GF-D8 (cell line): ENCODE measurements around the gene BDH2.

ENCODE experiments used
- DNase-seq: peaks from one replicate; lab custom pipeline; 2025; lab: John Stamatoyannopoulos, UW

Gene BDH2

GRCh38 chr4:103085555-103086196 lies 14.0 kb downstream of the BDH2 start:
- DNase-seq: no peak

DNA sequence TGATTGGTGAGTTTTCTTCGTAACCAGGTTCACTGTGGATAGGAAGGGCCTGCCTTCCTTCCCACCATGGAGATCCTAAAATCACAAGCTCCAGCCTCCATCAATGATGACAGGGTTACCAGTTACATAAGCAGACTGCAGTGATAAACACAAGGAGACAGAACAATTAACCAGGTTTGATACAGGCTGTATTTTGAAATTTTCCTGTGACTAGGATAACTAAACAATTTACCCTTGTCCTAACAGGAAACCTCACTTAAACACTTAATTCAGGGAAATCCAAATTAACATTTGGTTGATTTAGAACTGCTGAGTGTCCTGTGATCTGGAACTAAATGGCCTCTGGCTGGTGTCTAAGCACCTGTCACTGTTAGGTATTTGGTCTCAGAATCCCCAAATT lies 20.0 kb downstream of the BDH2 start:
- no peak for DNase-seq

DNA sequence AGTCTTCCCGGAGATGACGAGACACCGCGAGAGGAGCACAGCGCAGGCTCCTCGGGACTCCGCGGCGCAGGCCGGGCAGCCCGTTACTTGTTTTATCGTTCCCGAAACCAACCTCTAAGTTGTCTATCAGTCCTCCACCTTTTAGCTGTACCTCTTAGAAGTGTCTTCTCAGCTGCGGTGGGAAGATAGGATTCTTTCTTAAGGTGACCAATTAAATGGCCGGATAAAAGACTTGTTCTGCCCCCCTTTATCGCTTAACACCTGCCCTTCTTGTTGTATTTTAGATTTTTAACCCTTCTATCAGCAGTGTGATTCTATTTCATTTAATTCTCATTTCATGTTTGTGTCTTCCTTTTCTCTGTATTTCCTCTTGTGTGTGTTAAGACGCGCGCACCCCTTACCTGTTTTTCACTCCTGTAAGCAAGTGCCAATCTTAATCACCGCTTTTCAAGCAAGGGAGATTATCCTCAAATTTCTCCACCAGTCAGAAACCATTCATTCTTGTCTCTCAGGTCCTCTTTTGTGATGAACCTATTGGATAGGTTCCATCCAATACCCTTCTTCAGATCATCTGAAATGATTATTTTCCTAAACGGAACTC lies 22.8 kb downstream of the BDH2 start, which contains the start of gene SLC9B2:
Gene SLC9B2 (minus strand): TSS at position 15 of the 601 bp plus-strand sequence. CDS start 9,211 bp downstream, outside the sequence.
- DNase-seq: peak; percentile 38

DNA sequence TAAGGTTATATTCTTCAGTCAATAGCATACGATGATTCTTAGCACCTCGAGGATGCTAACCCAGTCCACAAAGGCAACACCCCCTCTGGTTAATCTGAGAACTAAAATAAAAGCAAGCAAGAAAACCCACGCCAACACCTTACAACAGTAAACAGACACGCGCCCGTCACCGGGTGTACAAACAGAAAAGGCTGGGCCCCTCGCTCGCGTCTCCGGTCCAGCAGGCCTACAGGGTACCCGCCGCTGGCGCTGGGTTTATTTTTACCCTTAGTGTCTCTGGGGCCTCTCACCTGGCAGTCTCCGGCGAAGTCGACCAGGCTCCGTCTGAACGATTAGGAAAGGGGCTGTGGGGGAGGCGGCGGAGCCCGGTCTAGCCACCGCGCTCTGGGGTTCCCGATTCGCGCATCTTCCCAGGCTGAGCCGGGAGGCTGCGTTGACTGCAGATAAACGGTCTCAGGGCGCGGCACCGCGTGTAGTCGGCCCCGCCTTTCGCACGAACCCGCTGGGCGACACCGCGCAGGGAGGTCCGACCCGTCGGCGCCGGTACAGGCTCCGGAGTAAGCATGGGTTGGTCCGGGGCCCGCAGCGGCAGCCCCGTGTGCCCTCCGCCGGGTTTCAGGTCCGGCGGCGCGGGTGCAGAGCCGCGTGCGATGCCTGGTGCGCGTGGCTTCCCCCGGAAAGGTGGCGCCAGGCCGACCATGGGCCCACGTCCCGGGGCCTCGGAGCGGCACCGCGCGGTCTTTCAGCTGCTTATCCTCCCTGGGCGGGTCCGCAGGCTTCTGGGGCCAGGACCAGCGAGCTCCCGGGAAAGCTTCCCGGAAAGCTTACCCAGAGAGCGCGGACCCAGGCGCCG lies 23.5 kb downstream of the BDH2 start:
- DNase-seq: peak; percentile 35

GRCh38 chr4:103075435-103075893 lies 24.2 kb downstream of the BDH2 start:
- DNase-seq: no peak

DNA sequence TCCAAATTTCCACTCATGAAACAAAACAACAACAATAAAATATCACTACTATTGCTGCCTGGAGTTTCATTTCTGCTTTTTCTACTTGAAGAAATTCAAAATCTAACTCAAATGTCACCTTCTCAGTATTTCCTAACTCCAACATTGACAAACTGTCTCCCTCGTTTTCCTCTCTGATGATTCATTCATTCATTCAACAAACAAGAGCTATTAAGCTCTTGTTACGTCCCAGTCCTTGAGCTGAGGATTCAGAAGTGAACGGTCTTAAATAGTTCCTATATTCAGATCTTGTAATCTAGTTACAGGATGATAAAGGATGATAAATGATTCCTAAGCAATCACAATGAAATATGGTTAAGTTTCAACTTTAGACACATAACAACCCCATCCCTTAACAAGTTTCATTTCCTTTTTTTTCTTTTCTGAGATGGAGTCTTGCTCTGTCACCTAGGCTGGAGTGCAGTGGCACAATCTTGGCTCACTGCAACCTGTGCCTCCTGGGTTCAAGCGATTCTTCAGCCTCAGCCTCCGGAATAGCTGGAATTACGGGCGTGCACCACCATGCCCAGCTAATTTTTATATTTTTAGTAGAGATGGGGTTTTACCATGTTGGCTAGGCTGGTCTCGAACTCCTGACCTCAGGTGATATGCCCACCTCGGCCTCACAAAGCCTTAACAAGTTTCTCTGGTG lies 24.7 kb downstream of the BDH2 start:
- no peak for DNase-seq

DNA sequence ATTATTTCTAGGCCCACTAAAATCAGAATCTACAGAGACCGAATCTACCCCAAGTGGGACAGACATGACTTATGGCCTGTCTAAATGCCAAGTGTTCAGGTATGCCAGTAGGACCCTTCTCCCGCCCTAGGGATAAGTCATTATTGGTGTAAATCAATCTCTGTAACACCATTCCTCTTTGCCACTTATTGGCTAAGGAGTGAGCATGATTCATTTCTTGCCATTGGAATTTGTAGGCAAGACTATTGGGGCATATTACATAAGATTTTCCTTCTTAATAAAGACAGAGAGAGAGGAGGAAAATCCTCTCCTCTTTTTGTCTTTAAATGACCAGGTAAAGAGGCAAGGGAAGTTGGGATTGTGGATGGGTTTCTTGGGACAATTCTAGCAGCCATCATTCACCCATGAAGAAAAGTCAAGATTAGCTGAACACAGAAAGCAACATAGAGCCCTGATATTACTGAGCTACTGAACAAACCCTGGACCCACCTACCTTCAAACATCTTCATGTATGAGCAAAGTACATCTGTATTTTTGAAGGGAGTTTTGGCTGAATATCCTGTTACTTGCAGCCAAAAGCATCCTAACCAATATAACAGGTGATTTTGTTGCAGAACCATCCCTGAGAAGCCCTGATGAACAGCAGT lies 25.7 kb downstream of the BDH2 start:
- no peak for DNase-seq

GRCh38 chr4:103067841-103068547 lies 31.6 kb downstream of the BDH2 start:
- no peak for DNase-seq

DNA sequence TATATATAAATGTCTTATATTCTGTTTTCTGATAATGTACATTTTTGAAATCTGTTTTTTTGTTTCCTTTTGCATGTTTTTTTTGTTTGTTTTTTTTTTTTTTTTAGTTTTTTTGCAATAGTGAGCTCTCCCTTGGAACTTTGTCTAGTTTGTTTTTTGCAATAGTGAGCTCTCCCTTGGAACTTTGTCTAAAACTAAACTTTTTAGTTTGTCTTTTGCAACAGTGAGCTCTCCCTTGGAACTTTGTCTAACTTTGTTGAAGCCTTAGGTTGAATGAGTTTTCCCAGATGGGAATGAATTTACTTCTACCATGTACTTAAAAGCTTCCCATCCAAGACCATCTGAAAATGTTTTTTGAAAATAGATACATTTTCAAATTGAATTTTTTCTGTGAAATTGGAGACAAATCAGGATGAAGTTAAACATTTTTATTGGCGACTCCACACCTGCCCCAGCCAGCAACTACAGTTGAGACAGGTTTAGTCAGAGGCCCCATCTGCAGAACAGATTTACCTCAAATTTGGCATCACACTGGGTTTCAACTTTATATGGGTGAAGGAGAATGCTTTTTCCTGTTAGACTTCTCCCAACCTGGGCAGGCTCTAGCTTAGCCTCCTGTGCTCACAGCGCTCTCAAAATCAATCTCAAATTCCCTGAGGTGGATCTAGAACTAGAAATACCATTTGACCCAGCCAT lies 39.0 kb downstream of the BDH2 start:
- DNase-seq: no peak

DNA sequence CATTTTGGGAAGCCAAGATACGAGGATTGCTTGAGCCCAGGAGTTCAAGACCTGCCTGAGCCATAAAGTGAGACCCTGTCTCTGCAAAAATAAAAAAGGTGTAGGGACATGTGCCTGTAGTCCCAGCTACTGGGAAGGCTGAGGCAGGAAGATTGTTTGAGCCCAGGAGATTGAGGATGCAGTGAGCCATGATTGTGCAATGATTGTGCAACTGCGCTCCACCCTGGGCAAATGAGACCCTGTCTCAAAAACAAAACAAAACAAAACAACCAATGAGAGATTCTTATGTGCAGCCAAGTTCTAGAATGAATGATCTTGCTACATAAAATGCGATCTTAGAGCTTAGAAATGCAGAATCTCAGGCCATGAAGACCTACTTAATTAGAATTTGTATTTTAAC lies 45.6 kb downstream of the BDH2 start:
- no peak for DNase-seq

DNA sequence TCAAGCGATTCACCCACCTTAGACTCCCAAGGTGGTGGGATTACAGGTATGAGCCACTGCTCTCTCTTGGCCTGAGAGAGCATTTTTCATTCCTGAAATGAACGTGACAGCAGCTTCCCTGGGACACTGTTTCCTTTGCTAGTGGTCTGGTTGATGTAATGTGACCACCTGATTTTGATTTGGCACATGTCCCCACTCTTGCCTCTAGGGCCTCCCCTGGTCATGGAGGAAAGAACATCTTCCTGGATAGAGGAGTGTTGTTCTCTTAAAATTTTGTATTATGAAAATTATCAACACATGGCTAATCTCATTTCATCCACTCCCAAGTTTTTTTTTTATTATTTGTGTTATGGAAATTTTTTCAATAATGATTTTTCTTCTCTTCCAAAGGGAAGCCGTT lies 46.9 kb downstream of the BDH2 start:
- DNase-seq: no peak

DNA sequence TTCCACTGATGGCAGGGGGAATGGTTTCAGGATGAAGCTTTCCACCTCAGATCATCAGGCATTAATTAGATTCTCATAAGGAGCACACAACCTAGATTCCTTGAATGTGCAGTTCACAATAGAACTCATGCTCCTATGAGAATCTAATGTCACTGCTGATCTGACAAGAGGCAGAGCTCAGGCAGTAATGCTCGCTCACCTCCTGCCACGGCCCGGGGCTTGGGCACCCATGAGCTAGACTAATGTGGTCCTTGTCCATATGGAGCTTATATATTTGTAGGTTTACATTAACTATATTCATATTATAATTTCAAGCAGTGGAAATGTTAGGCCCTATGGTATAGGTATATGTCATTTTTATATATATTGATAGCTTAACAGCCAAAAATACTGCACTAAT lies 47.5 kb downstream of the BDH2 start:
- no peak for DNase-seq

- DNase-seq: no peak
Measured at GRCh38 chr4:103050736-103051436, 48.7 kb downstream of the BDH2 start.

DNA sequence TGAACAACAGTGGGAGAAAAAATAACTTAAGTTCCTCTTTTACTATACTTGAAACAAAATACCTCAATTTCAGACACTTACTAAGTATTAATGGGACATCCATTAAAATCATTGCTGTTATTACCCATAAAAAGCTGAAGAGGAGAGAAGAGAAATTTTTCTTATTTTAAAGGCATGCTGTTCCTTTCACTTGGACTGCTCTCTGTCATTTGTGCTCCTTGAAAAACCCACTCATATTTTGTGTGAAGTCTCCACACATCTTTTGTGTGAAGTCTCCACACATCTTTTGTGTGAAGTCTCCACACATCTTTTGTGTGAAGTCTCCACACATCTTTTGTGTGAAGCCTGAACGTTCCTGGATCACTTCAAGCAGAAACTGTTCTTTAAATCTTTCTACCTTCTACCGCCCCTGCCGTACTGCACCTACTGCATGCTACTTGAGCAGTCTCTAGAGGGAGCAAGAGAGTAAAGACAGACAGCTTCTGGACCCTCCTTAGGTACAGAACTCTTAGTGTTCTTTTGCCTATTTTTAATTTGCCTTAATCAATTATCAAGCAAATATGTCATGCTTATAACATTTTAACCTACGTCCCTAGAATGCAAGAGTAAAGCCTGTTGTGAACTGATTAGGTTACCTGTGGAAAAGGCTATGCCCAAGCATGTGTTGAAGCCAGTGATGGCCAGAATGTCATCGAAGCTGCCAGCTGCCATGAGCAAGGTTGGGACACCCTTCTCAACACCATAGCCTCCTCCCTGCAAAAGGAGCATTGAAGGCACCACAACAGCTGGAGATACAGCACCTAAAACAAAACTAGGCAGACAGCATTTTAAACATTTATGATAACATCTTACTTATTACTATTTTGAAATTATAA lies 53.0 kb downstream of the BDH2 start:
- DNase-seq: no peak

- no peak for DNase-seq
Measured at GRCh38 chr4:103044183-103044582, 55.5 kb downstream of the BDH2 start.

DNA sequence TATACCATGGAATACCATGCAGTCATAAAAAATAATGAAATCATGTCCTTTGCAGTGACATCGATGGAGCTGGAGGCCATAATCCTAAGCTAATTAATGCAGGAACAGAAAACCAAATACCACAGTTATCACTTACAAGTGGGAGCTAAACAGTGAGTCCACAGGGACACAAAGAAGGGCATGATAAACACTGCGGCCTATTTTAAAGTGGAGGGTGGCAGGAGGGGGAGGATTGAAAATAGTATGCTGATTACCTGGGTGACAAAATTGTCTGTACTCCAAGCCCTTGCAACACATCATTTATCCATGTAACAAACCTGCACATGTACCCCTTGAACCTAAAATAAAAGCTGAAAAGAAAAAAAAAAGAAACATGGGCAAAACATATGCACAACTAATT lies 63.5 kb downstream of the BDH2 start:
- DNase-seq: no peak

DNA sequence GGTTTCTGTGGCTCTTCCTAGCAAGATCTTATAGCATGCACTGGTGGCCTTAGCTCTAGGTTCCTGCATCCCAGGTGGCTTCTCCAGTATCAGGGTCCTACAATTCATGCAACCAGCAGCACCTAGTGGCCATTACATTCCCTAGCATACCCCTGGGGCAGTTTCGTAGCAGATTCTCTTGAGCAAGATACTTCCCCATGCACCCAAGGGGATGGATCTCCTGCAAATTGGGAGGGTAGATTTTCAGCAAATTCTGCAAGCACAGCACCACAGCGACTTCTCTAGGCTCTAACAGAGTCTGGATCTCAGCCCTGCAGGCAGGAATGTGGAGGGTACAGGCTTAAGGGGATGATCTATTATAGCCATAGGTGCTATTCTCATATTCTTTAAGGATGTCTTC lies 67.1 kb downstream of the BDH2 start:
- peak; percentile 32 for DNase-seq

DNA sequence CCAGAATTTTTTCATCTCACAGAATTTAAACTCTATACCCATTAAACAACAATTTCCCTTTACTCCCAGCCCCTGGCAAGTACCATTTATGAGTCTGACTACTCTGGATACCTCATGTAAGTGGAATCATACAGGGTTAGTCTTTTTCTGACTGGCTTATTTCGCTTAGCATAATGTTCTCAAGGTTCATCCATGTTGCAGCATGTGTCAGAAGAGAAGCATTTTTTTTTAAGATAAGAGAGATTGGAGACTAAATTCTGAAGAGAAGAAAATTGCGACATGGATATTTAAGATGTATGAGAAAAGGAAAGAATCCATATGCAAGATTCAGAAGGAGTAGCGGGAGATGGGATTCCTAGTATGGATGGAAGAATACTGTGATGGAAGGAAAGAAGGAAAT lies 68.8 kb downstream of the BDH2 start:
- no peak for DNase-seq

- no peak for DNase-seq
Measured at GRCh38 chr4:103029300-103029699, 70.3 kb downstream of the BDH2 start.
